H1 (cell line): ENCODE results near the gene ARHGAP23. TPM values are rescaled to one million over a fixed set of nuclear protein-coding genes. Genes with fewer than 3 reads are reported as not detected.

ENCODE experiments used
- CTCF ChIA-PET: fragments of 300-600 bp; sonication (Branson Sonifier 250); formaldehyde crosslinking; loops from one replicate; lab custom pipeline; 2021; ENCODE audit not compliant: partially characterized antibody; lab: Charles Lee
- POLR2A ChIA-PET: fragments of 300-600 bp; sonication (Branson Sonifier 250); formaldehyde crosslinking; loops from one replicate; lab custom pipeline; 2021; ENCODE audit warnings: inconsistent platforms; ENCODE audit not compliant: partially characterized antibody; lab: Charles Lee
- DNase-seq, 2 experiments: peaks; one replicate each; pipeline versions ENCODE4 v3.0.0 to v3.0.0-alpha.2; 2010 to 2022; ENCODE audit warnings: low spot score in 2 of 2, low read depth in 1 of 2, mixed read lengths in 1 of 2
- FAIRE-seq: peaks from 2 replicates; lab custom pipeline; 2011; peaks lifted over from hg19 to GRCh38; lab: Jason Lieb, UNC
- H2AFZ ChIP-seq: 2 replicates; pipeline ENCODE4 v1.8.1; 2012; ENCODE audit warnings: low read length, inconsistent platforms
- H2AK5ac ChIP-seq: 2 replicates; pipeline ENCODE4 v1.6.1; 2013; ENCODE audit warnings: low read depth, low read length
- H2BK120ac ChIP-seq: replicated peaks from 2 replicates; pipeline ENCODE3; 2013; ENCODE audit warnings: low read depth, low read length, inconsistent platforms
- H2BK12ac ChIP-seq: 2 replicates; pipeline ENCODE4 v1.6.1; 2013; ENCODE audit warnings: low read depth, low read length
- H2BK15ac ChIP-seq: 2 replicates; pipeline ENCODE4 v1.6.1; 2013; ENCODE audit warnings: low read length
- H2BK20ac ChIP-seq: 2 replicates; pipeline ENCODE4 v1.6.1; 2013; ENCODE audit warnings: low read length
- H2BK5ac ChIP-seq: 2 replicates; pipeline ENCODE4 v1.6.1; 2013; ENCODE audit warnings: low read depth, low read length
- H3K14ac ChIP-seq: 2 replicates; pipeline ENCODE4 v1.6.1; 2013; ENCODE audit warnings: inconsistent platforms; ENCODE audit not compliant: insufficient read length
- H3K18ac ChIP-seq: 2 replicates; pipeline ENCODE4 v1.6.1; 2013; ENCODE audit warnings: low read length; ENCODE audit errors: extremely low read depth
- H3K23ac ChIP-seq: 2 replicates; pipeline ENCODE4 v1.6.1; 2013; ENCODE audit warnings: inconsistent platforms; ENCODE audit not compliant: insufficient read length
- H3K23me2 ChIP-seq: 2 replicates; pipeline ENCODE4 v1.6.1; 2013; ENCODE audit warnings: low read depth, low read length
- H3K27ac ChIP-seq: 2 replicates; pipeline ENCODE4 v1.6.1; 2011; ENCODE audit warnings: low read depth, low read length, inconsistent platforms
- H3K27me3 ChIP-seq, 4 experiments: replicated peaks in 1 of 4; 1 replicate in 1 of 4; 2 replicates in 3 of 4; pipeline versions ENCODE4 v1.6.1 to v1.8.1; 2011 to 2013; ENCODE audit warnings: low read length in 3 of 4, mild to moderate bottlenecking in 3 of 4, inconsistent platforms in 2 of 4, mixed read lengths in 2 of 4, moderate library complexity in 1 of 4; ENCODE audit not compliant: control insufficient read depth in 3 of 4, insufficient read depth in 3 of 4; ENCODE audit errors: extremely low read depth in 1 of 4
- H3K36me3 ChIP-seq, 4 experiments: 2 replicates each; pipeline versions ENCODE4 v1.6.1 to v1.8.1; 2011 to 2013; ENCODE audit warnings: mild to moderate bottlenecking in 4 of 4, low read length in 3 of 4, moderate library complexity in 2 of 4, control low read depth in 1 of 4, inconsistent platforms in 1 of 4; ENCODE audit not compliant: insufficient read depth in 4 of 4, control insufficient read depth in 2 of 4
- H3K4ac ChIP-seq: replicated peaks from 2 replicates; pipeline ENCODE3; 2013; ENCODE audit warnings: low read length, low read depth, mixed read lengths, inconsistent platforms; ENCODE audit not compliant: insufficient read length
- H3K4me1 ChIP-seq, 4 experiments: replicated peaks in 1 of 4; 1 replicate in 1 of 4; 2 replicates in 3 of 4; pipeline versions ENCODE4 v1.6.1 to v1.8.1; 2011 to 2013; ENCODE audit warnings: low read length in 3 of 4, inconsistent platforms in 2 of 4, mixed read lengths in 1 of 4; ENCODE audit not compliant: insufficient read depth in 4 of 4, control insufficient read depth in 3 of 4
- H3K4me2 ChIP-seq, 2 experiments: 2 replicates each; pipeline versions ENCODE4 v1.6.1 to v1.8.1; 2011 to 2013; ENCODE audit warnings: low read depth in 2 of 2, low read length in 2 of 2, control low read depth in 1 of 2, inconsistent platforms in 1 of 2, mild to moderate bottlenecking in 1 of 2; ENCODE audit not compliant: insufficient read depth in 1 of 2
- H3K4me3 ChIP-seq, 4 experiments: fragments of 200-600, 300-600 bp in 1 of 4; sonication (generic), shearing (Covaris generic), sonication (Bioruptor Twin) in 1 of 4; 2 replicates each; pipeline versions ENCODE4 v1.5.1 to v1.8.1; 2011 to 2016; ENCODE audit warnings: low read length in 4 of 4, low read depth in 3 of 4, control low read depth in 2 of 4, inconsistent platforms in 2 of 4, mild to moderate bottlenecking in 2 of 4, mixed read lengths in 1 of 4, moderate library complexity in 1 of 4; ENCODE audit not compliant: insufficient read depth in 2 of 4; ENCODE audit errors: extremely low read depth in 1 of 4
- H3K56ac ChIP-seq: replicated peaks from 2 replicates; pipeline ENCODE3; 2013; ENCODE audit warnings: low read depth, mild to moderate bottlenecking, mixed read lengths, low read length, inconsistent platforms; ENCODE audit not compliant: insufficient read length
- H3K79me1 ChIP-seq: 2 replicates; pipeline ENCODE4 v1.6.1; 2013; ENCODE audit warnings: low read depth, low read length, control low read depth
- H3K79me2 ChIP-seq, 2 experiments: 2 replicates each; pipeline versions ENCODE4 v1.6.1 to v1.8.1; 2012 to 2013; ENCODE audit warnings: low read length in 2 of 2, mild to moderate bottlenecking in 2 of 2, inconsistent platforms in 1 of 2; ENCODE audit not compliant: insufficient read depth in 2 of 2, control insufficient read depth in 1 of 2
- H3K9ac ChIP-seq, 4 experiments: replicated peaks in 1 of 4; 1 replicate in 1 of 4; 2 replicates in 3 of 4; pipeline versions ENCODE4 v1.6.1 to v1.8.1; 2011 to 2013; ENCODE audit warnings: low read depth in 3 of 4, low read length in 3 of 4, control low read depth in 2 of 4, mild to moderate bottlenecking in 2 of 4, moderate library complexity in 2 of 4, inconsistent platforms in 1 of 4; ENCODE audit errors: extremely low read depth in 1 of 4
- H3K9me3 ChIP-seq, 2 experiments: 2 replicates each; pipeline versions ENCODE4 v1.6.1 to v1.8.1; 2012 to 2013; ENCODE audit warnings: mild to moderate bottlenecking in 2 of 2, moderate library complexity in 2 of 2, control low read depth in 1 of 2, inconsistent platforms in 1 of 2, low read depth in 1 of 2, low read length in 1 of 2, mixed read lengths in 1 of 2; ENCODE audit not compliant: insufficient read depth in 2 of 2
- H4K20me1 ChIP-seq, 2 experiments: replicated peaks in 1 of 2; 2 replicates each; pipeline versions ENCODE3 to v1.8.1; 2011 to 2013; ENCODE audit warnings: inconsistent platforms in 2 of 2, low read length in 2 of 2, mild to moderate bottlenecking in 1 of 2; ENCODE audit not compliant: insufficient read depth in 2 of 2, control insufficient read depth in 1 of 2
- H4K5ac ChIP-seq: 2 replicates; pipeline ENCODE4 v1.6.1; 2013; ENCODE audit warnings: low read length, low read depth, mixed read lengths, inconsistent platforms; ENCODE audit not compliant: insufficient read length
- H4K8ac ChIP-seq: 2 replicates; pipeline ENCODE4 v1.8.0; 2013; ENCODE audit warnings: mild to moderate bottlenecking, moderate library complexity, low read length, inconsistent platforms; ENCODE audit not compliant: insufficient read depth; ENCODE audit errors: extremely low read depth
- H4K91ac ChIP-seq: replicated peaks from 2 replicates; pipeline ENCODE3; 2013; ENCODE audit warnings: low read length, mixed read lengths, inconsistent platforms; ENCODE audit not compliant: insufficient read length
- EZH2 ChIP-seq: fragments of 200-600 bp; sonication (generic); IDR thresholded peaks from 2 replicates; pipeline ENCODE4 v1.7.1; 2012; ENCODE audit warnings: low read depth, mild to moderate bottlenecking, moderate library complexity, low read length, inconsistent platforms; ENCODE audit not compliant: severe bottlenecking
- HDAC2 ChIP-seq, 2 experiments: fragments of 300-600 bp in 1 of 2; sonication (generic) in 1 of 2; IDR thresholded peaks; 2 replicates each; pipeline ENCODE4 v1.6.1; 2011 to 2012; ENCODE audit warnings: low read depth in 2 of 2, low read length in 2 of 2, mild to moderate bottlenecking in 2 of 2, moderate library complexity in 2 of 2, borderline replicate concordance in 1 of 2, inconsistent platforms in 1 of 2
- KDM4A ChIP-seq: IDR thresholded peaks from one replicate; pipeline ENCODE4 v1.7.1; 2012; ENCODE audit warnings: low read depth, mild to moderate bottlenecking, moderate library complexity, low read length, inconsistent platforms; ENCODE audit not compliant: severe bottlenecking
- NANOG ChIP-seq: IDR thresholded peaks from 2 replicates; pipeline ENCODE4 v1.6.1; 2011; ENCODE audit warnings: low read length, low read depth, mild to moderate bottlenecking, inconsistent platforms; ENCODE audit not compliant: insufficient read depth, poor library complexity, severe bottlenecking
- POU5F1 ChIP-seq: IDR thresholded peaks from 2 replicates; pipeline ENCODE4 v1.6.1; 2011; ENCODE audit warnings: low read depth, mild to moderate bottlenecking, low read length, moderate library complexity
- SIX5 ChIP-seq: IDR thresholded peaks from 2 replicates; pipeline ENCODE4 v1.6.1; 2011; ENCODE audit warnings: mild to moderate bottlenecking, low read depth, low read length
- SP4 ChIP-seq: IDR thresholded peaks from 2 replicates; pipeline ENCODE4 v1.6.1; 2012; ENCODE audit warnings: low read length, inconsistent platforms
- SUZ12 ChIP-seq: fragments of 200-600 bp; sonication (generic); IDR thresholded peaks from 2 replicates; pipeline ENCODE4 v1.6.1; 2012; ENCODE audit warnings: mild to moderate bottlenecking, inconsistent platforms, low read length, moderate library complexity, mixed read lengths
- TAF7 ChIP-seq: optimal IDR thresholded peaks from 2 replicates; pipeline ENCODE3; 2011; ENCODE audit warnings: low read depth, mild to moderate bottlenecking, inconsistent platforms, low read length, moderate library complexity, borderline replicate concordance
- WGBS, 2 experiments: shearing (Covaris generic) in 1 of 2; methylation state at CpG; one replicate each; pipeline versions ENCODE4 v1.1.6 to v1.1.7; 2013 to 2015; ENCODE audit warnings: low lambda C conversion rate in 2 of 2, mixed read lengths in 2 of 2, inconsistent platforms in 1 of 2, low coverage in 1 of 2, missing lambda C conversion rate in 1 of 2; ENCODE audit not compliant: insufficient replicate concordance in 2 of 2, insufficient coverage in 1 of 2, insufficient read length in 1 of 2; ENCODE audit errors: extremely low coverage in 1 of 2, missing lambda C conversion rate in 1 of 2; 5-methylcytosine and 5-hydroxymethylcytosine counted together
- polyA plus RNA-seq, 7 experiments: library from polyadenylated mRNA; depleted of rRNA in 3 of 7; stranded (reverse) in 5 of 7; unstranded in 2 of 7; fragments of >200 nt in 5 of 7; fragments of 200-250 nt in 2 of 7; gene quantifications; 1 replicate in 5 of 7; 2 replicates in 1 of 7; 4 replicates in 1 of 7; pipeline versions ENCODE4 v1.2.1 to v1.2.3, GENCODE V29; 2011 to 2013; ENCODE audit warnings: missing spikeins in 2 of 7, mixed read lengths in 2 of 7
- total RNA-seq: library from RNA; stranded (reverse); fragmentation: NEBNext Ultra II Directional; extraction: Animal tissue kit (Norgen Biotek cat#: 25700); gene quantifications from 2 replicates; pipeline ENCODE4 v1.2.1, GENCODE V29; 2021

Gene ARHGAP23
- total and polyA plus RNA-seq, 2 of the 8 experiments (the other 6 are each of a cell fraction or from before 2014, with no cell fraction given), result 16.3 to 107 TPM

GRCh38 chr17:38415250-38416194 lies 12.7 kb upstream of the ARHGAP23 start:
- FAIRE-seq (no peak), DNase-seq (peak in 1 of 2 experiments; percentile 86)
- POLR2A ChIA-PET, result interaction anchor here (0.6 to 6.1 kb wide), 27 partner anchors 8 to 1795 kb away, joined by 3 to 77 read pairs (median 4); partner anchors contain the start of genes ARHGAP23 and SOCS7
- Histone ChIP-seq H4K20me1 (no peaks in the 10 kb centered on the region), H3K4me1 (peaks cover 4 to 44% (median 37%) of the 10 kb centered on the region in 4 experiments), H3K27me3 (peaks cover 0 to 19% (median 7%) of the 10 kb centered on the region in 4 experiments; a peak in 4 of 7 replicates), H3K9me3 (no peaks in the 10 kb centered on the region), H3K79me1 (no peaks in the 10 kb centered on the region), H4K8ac (peak overlapping the region; percentile 99), H3K79me2 (no peaks in the 10 kb centered on the region), H2BK15ac (peak overlapping the region; percentile 40; the same call in 1 of the 2 replicates), H3K4me2 (peak overlapping the region; percentile 21 to 71), H2BK12ac (peak overlapping the region; percentile 100), H2AFZ (no peak overlapping the region), H2AK5ac (peak overlapping the region; percentile 88; the same call in 1 of the 2 replicates), H4K91ac (peak overlapping the region; percentile 100), H3K4me3 (peak overlapping the region in 3 of 4 experiments; percentile 20 to 55 (median 39); a peak in 6 of 8 replicates), H3K14ac (no peak overlapping the region), H3K27ac (peak overlapping the region; percentile 94), H3K18ac (peak overlapping the region; percentile 100), H4K5ac (peak overlapping the region; percentile 97), H2BK120ac (peak overlapping the region; percentile 91), H3K23ac (no peak overlapping the region), H3K56ac (peak overlapping the region; percentile 96), H2BK20ac (peak overlapping the region; percentile 96), H3K36me3 (no peaks in the 10 kb centered on the region), H3K9ac (peak overlapping the region in 3 of 4 experiments; percentile 42 to 79 (median 60); a peak in 5 of 7 replicates), H3K4ac (peak overlapping the region; percentile 96), H2BK5ac (peak overlapping the region; percentile 100), H3K23me2 (peaks cover 14% of the 10 kb centered on the region; the same call in 1 of the 2 replicates)
- 19% methylated on average over 20 of the region's 22 CpGs; no CpG with 5 or more reads in 1 of the 2 experiments for WGBS, 2 experiments
- CTCF ChIA-PET, result interaction anchor here (0.6 to 24.5 kb wide), 20 partner anchors 12 to 261 kb away, joined by 3 to 400 read pairs (median 5); partner anchors contain the start of genes GPR179 and SOCS7
- TF ChIP-seq TAF7, result peak; percentile 34
- TF ChIP-seq SIX5, result no peak
- TF ChIP-seq NANOG, result no peak
- TF ChIP-seq KDM4A, result no peak
- TF ChIP-seq SP4, result no peak
- TF ChIP-seq POU5F1, result no peak
- no peak for TF ChIP-seq EZH2
- TF ChIP-seq SUZ12, result no peak
- TF ChIP-seq HDAC2 (IDR thresholded peaks at IDR 0.05; ENCODE audit: borderline replicate concordance in 1 of 2, low read depth in 2 of 2, low read length in 2 of 2), result 0 out of 4 replicates have a peak, but pooled peaks of 1 of the 2 experiments have one; percentile 60
